Astrocyte of the spinal cord (primary cell): Measurements from ENCODE around the gene FAM222B.

Source experiments
- DNase-seq: peaks from one replicate; pipeline ENCODE4 v3.0.0; 2011; ENCODE audit warnings: low read depth, low spot score
- H3K4me3 ChIP-seq: 2 replicates; pipeline ENCODE4 v1.5.1; 2011; ENCODE audit warnings: low read depth, mild to moderate bottlenecking, low read length, moderate library complexity
- in situ Hi-C: cut with HindIII; loops from 2 replicates; pipeline ENCODE4 v1.10.0; 2017; ENCODE audit warnings: low sequenced_read_pairs
- TF ChIP-seq, protein P1 (sequence below): IDR thresholded peaks from 2 replicates; pipeline ENCODE4 v1.5.1; 2012; ENCODE audit warnings: low read depth, mild to moderate bottlenecking, low read length, inconsistent platforms

The FAM222B gene

DNA sequence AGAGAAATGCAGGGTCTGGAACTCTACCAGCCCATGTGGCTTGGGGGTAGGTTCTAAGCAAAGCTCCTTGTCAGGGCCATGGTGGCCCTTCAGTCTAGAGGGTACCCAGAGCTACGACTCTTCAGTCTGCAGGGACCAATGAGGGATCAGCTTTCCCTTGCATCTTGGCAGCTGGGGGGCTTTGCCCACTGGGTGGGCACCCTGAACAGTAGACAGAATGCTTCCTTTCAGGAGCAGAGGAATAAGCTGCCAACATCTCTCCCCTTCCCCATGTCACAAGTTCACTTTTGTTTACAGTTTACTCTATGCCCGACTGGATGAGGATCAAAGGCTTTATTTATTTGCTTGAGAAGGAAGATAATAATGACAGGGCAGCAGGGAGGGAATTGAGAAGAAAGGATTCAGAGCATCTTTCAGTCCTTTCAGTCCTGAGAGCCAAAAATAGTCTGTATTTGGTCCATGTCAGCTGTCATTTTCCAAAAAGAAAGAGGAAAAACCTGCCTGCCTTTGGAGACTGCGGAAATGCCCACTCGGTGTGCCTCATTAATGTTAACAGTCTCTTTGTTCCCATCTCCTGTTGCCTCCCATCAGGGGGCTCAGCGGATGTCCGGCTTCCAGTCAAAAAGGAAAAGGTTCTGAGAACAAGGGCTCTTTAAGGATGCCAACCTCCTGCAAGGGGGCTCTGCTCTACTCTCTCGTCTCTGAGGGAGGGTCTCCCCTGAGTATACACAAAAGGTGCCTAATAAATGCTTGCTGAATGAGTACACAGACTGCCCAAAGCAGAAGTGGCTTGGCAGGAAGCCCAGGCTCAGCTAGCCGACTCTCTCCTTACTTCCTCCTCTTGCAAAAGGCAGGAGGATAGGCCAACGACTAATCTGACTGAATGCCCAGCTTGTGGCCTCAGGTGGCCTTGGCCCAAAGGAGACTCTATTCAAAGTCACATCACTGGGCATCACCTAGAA, 81.7 kb downstream of the FAM222B start:
- in situ Hi-C loops, result no loop called here
- TF ChIP-seq, protein P1, sequence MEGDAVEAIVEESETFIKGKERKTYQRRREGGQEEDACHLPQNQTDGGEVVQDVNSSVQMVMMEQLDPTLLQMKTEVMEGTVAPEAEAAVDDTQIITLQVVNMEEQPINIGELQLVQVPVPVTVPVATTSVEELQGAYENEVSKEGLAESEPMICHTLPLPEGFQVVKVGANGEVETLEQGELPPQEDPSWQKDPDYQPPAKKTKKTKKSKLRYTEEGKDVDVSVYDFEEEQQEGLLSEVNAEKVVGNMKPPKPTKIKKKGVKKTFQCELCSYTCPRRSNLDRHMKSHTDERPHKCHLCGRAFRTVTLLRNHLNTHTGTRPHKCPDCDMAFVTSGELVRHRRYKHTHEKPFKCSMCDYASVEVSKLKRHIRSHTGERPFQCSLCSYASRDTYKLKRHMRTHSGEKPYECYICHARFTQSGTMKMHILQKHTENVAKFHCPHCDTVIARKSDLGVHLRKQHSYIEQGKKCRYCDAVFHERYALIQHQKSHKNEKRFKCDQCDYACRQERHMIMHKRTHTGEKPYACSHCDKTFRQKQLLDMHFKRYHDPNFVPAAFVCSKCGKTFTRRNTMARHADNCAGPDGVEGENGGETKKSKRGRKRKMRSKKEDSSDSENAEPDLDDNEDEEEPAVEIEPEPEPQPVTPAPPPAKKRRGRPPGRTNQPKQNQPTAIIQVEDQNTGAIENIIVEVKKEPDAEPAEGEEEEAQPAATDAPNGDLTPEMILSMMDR, result no peak
- H3K4me3 ChIP-seq, result no peak overlapping the region
- peak; percentile 75 for DNase-seq

DNA sequence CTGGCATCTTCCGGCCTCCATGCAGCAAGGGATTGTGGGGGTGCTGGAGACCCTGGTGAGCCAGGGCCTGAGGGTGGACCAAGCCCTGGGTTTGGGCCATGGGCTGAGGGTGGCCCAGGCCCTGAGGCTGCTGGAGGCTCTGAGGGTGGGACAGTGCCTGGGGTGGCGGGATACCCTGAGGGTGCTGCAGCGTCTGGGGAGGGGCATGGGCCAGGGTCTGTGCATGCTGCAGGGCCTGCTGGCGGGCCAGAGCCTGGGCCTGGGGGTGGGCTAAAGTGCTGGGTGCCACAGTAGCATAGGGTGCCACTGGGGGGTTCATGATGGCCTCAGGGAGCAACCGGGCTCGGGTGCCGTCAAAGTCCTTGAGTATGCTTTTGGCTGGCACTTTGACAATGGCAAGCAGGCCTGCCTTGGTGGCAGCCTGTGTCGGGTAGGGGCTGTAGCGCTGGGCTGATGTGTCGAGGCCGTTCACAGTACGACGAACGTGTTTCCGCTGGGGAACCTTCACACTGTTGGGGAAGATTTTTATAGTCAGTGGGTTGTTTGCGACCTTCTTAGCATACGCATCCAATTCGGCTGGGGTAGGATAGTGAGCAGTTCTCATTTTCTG, 83.2 kb downstream of the FAM222B start:
- no peak overlapping the region for H3K4me3 ChIP-seq
- DNase-seq, result no peak
- in situ Hi-C loops, result no loop called here
- TF ChIP-seq, protein P1, result no peak

DNA sequence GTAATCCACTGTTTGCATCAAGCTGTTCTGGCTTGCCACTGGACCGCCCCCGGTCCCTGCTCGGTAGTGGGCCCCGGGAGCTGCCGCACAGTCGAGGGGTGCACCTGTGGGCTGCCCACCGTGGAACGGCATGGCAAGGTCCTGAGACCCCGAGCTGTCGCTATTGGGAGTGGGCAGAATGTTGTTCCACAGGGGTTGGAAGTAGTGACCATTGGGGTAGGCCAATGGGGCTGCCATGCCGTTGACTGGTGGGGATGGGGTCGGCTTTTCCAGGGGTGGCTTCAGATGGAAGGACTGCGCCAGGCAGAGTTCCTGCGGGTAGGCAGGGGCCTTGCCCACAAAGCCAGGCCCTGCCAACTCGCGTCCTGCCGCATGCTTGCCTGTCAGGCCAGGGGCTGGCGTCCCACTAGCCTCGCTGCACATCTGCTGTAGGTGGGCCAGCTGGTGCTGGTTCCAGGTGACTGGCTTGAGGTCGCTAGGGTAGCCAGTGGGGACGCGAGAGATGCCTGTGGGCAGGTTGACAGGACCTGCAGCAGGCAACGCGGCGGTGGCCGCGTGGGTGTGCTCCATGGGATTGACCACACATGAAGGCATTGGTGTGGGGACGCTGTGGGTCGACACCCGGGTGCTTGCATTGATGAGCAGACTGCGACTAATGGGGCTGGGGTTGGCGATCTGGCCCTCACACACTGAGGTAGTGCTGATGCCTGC, 84.0 kb downstream of the FAM222B start:
- in situ Hi-C loops, result no loop called here
- no peak for DNase-seq
- H3K4me3 ChIP-seq, result no peak overlapping the region
- TF ChIP-seq, protein P1, result no peak

DNA sequence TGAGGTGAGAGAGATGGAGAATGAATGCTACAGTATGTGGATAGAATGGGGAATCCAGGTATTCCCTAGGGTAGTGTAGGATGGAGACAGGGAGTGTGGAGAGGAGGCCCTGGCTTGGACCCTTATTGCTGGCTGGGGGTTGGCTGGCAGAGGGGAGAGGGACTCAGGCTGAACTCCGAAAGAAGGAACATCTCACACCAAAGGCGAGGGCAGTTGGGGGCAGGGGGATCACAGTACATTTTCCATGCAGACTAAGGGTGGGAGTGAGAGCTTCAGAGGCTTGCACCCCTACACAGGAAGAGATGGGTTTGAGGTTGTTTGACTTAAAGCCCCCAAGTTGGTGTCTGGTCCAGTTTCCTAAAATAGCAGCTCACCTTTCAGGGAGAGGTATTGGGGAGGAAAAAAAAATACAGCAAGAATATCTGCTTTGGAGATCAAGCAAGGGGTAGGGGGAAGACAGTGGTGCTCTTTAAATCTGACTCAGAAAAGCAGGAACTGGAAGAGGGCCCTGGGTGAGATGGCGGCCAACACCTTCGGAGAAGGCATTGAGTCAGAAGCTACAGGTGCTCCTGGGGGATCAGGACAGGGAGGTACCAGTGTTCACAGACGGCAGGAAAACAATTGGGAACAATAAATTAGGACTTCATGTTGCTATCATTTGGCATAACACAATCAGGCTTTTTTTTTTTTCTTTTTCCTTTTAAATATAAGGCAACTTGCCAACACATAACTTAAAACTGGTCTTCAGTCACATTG, 86.4 kb downstream of the FAM222B start:
- DNase-seq, result no peak
- TF ChIP-seq, protein P1, result no peak
- H3K4me3 ChIP-seq, result no peak overlapping the region
- in situ Hi-C loops, result no loop called here

DNA sequence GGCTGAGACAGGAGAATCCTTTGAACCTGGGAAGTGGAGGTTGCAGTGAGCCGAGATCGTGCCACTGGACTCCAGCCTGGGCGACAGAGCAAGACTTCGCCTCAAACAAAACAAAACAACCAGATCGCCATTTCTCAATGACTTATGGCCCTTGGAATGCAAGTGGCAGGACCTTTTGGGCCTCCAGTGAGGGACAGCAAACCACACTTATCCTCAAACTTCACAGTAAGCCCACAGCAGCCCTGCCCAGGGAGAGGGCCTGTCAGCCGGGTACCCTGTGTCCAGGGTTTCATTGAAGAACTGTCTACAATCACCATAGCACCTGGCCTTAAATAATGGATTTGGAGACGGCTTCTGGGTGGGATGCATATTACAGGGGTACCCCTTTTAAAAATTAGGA, 87.1 kb downstream of the FAM222B start:
- no peak overlapping the region for H3K4me3 ChIP-seq
- in situ Hi-C loops, result no loop called here
- DNase-seq, result peak; percentile 56
- TF ChIP-seq, protein P1, result no peak
